ENCODE measurements around the gene RNU6-7.

RNU6-7 gene

GRCh38 chr14:32190673-32191072 is 11.2 kb upstream of the RNU6-7 start:
- no peaks in the 10 kb centered on the region for H3K9me3 ChIP-seq
- peaks cover 14% of the 10 kb centered on the region for H3K27me3 ChIP-seq
- H3K4me1 ChIP-seq (ENCODE audit: control insufficient read depth in 1 of 2, insufficient read depth in 1 of 2, low read depth in 1 of 2, low read length in 1 of 2): no peaks in the 10 kb centered on the region
- TF ChIP-seq, protein P1, sequence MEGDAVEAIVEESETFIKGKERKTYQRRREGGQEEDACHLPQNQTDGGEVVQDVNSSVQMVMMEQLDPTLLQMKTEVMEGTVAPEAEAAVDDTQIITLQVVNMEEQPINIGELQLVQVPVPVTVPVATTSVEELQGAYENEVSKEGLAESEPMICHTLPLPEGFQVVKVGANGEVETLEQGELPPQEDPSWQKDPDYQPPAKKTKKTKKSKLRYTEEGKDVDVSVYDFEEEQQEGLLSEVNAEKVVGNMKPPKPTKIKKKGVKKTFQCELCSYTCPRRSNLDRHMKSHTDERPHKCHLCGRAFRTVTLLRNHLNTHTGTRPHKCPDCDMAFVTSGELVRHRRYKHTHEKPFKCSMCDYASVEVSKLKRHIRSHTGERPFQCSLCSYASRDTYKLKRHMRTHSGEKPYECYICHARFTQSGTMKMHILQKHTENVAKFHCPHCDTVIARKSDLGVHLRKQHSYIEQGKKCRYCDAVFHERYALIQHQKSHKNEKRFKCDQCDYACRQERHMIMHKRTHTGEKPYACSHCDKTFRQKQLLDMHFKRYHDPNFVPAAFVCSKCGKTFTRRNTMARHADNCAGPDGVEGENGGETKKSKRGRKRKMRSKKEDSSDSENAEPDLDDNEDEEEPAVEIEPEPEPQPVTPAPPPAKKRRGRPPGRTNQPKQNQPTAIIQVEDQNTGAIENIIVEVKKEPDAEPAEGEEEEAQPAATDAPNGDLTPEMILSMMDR (IDR thresholded peaks at IDR 0.05): no peak
- H3K36me3 ChIP-seq: no peaks in the 10 kb centered on the region
- H3K27ac ChIP-seq: no peak overlapping the region
- no peak overlapping the region for H3K4me3 ChIP-seq (ENCODE audit: low read depth in 1 of 2, low read length in 1 of 2)

DNA sequence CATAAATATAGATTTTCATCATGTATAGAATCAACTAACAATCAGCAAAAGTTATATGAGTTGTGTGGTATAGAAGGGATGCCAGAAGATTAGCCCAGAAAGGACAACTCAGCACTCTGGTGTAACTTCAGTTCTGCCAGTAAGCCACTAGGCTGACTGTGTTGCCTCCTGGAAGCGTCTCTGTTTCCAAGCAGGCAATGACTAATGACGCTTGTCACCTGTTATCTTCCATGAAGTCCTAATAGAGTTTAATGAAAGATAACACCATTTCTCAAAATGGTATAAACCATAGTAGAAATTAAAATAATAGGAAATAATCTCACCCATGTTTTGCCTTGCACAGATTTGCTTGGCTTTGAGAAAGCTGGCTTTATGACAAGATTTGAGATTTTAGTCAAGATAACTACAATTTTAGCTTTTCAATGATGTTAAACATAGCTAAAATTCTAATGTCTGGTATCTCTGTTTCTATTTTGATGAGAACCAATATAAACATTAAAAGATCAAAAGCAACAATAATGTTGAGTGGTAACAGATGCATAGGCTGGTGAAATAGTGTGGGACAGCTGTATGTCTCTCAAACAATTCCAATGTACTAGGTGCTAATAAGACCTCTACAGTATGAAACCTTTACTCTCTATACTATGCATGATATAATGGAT is 9.0 kb upstream of the RNU6-7 start:
- no peak overlapping the region for H3K27ac ChIP-seq
- H3K36me3 ChIP-seq: no peaks in the 10 kb centered on the region
- no peaks in the 10 kb centered on the region for H3K9me3 ChIP-seq
- TF ChIP-seq, protein P1 (IDR thresholded peaks at IDR 0.05): no peak
- H3K27me3 ChIP-seq: peaks cover 25% of the 10 kb centered on the region
- H3K4me1 ChIP-seq (ENCODE audit: control insufficient read depth in 1 of 2, insufficient read depth in 1 of 2, low read depth in 1 of 2, low read length in 1 of 2): no peaks in the 10 kb centered on the region
- H3K4me3 ChIP-seq (ENCODE audit: low read depth in 1 of 2, low read length in 1 of 2): no peak overlapping the region

DNA sequence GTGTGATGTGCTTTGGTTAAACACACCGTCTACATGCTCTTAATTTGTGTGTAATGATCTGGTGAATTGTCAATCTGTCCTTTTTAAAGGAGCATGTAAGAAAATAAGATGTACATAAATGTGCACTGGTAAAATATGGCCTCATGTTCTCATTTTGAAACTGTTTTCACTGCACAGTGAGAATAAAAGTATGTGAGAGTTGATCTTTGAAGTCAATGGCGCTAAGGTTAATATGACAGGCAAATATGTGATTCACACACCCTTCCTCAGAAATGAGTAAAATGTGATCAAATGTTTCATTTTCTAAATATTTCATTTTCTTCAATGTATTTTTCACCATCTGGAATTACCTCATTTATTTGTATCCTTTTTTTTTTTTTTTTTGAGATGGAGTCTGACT is 8.3 kb upstream of the RNU6-7 start:
- Histone ChIP-seq H3K4me1 (ENCODE audit: control insufficient read depth in 1 of 2, insufficient read depth in 1 of 2, low read depth in 1 of 2, low read length in 1 of 2) (no peaks in the 10 kb centered on the region), H3K4me3 (ENCODE audit: low read depth in 1 of 2, low read length in 1 of 2) (no peak overlapping the region), H3K27ac (no peak overlapping the region), H3K9me3 (no peaks in the 10 kb centered on the region), H3K27me3 (peaks cover 25% of the 10 kb centered on the region), H3K36me3 (no peaks in the 10 kb centered on the region)
- TF ChIP-seq, protein P1 (IDR thresholded peaks at IDR 0.05): no peak

- Histone ChIP-seq H3K9me3 (no peaks in the 10 kb centered on the region), H3K4me1 (ENCODE audit: control insufficient read depth in 1 of 2, insufficient read depth in 1 of 2, low read depth in 1 of 2, low read length in 1 of 2) (peaks cover 2 to 3% of the 10 kb centered on the region in 2 experiments), H3K27ac (no peak overlapping the region), H3K36me3 (no peaks in the 10 kb centered on the region), H3K27me3 (peaks cover 25% of the 10 kb centered on the region), H3K4me3 (ENCODE audit: low read depth in 1 of 2, low read length in 1 of 2) (no peak overlapping the region)
- TF ChIP-seq, protein P1 (IDR thresholded peaks at IDR 0.05): no peak
Measured at GRCh38 chr14:32195636-32196035, 6.2 kb upstream of the RNU6-7 start.

DNA sequence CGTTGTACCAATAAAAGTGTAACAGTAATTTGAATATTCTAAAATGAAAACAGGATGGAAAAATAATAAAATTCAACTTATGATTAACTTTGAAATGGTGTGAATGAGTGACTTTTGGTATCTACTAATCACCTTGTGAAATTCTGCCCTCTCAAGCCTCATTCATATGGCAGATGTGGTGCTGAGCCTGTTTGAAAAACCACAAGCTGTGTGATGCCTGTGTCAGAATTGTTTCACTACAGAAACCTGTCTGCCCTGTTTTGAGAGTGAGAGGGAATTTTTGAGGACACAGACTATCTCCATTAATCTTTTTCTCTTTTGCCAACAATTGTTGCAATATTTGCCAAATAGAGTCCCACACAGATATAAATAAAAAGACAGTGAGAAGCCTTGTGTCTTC is 3.9 kb upstream of the RNU6-7 start:
- H3K9me3 ChIP-seq: no peaks in the 10 kb centered on the region
- H3K36me3 ChIP-seq: no peaks in the 10 kb centered on the region
- H3K27ac ChIP-seq: no peak overlapping the region
- TF ChIP-seq, protein P1 (IDR thresholded peaks at IDR 0.05): no peak
- H3K27me3 ChIP-seq: peaks cover 41% of the 10 kb centered on the region
- H3K4me3 ChIP-seq (ENCODE audit: low read depth in 1 of 2, low read length in 1 of 2): no peak overlapping the region
- H3K4me1 ChIP-seq (ENCODE audit: control insufficient read depth in 1 of 2, insufficient read depth in 1 of 2, low read depth in 1 of 2, low read length in 1 of 2): peaks cover 24 to 25% of the 10 kb centered on the region in 2 experiments

Data from neutrophil (primary cell).